ENCODE results near the gene RGS7.

RGS7 gene

DNA sequence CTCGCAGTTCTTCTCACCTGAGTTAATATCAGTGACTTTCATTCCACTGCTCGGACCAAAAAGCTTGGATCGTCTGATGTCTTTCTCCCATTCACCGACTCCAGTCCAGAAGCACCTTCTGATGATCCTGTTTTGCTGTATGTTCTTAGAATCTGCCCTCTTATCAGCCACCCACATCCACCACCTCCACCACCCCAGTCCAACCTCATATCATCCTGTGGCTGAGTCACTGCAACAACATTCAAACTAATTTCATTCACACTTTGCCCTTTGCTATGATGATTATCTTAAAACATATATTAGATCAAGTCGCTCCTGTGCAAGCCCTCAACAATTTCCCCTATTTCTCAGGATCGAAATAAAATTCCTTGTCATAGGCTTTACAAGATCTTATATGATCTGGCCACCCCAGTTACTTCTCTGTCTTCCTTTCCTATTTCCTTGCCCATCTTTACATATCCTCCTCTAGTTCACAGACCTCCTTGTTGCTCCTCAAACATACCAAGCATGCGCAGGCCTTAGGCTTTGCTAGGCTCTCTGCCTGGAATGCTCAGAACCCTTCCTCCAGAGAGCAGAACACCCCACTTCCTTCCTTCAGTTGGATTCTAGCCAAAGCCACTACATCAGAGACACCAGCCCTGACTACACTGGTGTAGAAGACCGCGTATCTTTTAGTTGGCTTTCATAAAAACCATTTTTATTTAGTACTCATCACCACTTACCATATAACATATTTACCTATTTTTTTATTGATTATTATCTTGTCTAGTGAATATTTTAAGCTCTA lies 409.4 kb downstream of the RGS7 start:
- TF ChIP-seq, protein P1, sequence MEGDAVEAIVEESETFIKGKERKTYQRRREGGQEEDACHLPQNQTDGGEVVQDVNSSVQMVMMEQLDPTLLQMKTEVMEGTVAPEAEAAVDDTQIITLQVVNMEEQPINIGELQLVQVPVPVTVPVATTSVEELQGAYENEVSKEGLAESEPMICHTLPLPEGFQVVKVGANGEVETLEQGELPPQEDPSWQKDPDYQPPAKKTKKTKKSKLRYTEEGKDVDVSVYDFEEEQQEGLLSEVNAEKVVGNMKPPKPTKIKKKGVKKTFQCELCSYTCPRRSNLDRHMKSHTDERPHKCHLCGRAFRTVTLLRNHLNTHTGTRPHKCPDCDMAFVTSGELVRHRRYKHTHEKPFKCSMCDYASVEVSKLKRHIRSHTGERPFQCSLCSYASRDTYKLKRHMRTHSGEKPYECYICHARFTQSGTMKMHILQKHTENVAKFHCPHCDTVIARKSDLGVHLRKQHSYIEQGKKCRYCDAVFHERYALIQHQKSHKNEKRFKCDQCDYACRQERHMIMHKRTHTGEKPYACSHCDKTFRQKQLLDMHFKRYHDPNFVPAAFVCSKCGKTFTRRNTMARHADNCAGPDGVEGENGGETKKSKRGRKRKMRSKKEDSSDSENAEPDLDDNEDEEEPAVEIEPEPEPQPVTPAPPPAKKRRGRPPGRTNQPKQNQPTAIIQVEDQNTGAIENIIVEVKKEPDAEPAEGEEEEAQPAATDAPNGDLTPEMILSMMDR (IDR thresholded peaks at IDR 0.05), result no peak

DNA sequence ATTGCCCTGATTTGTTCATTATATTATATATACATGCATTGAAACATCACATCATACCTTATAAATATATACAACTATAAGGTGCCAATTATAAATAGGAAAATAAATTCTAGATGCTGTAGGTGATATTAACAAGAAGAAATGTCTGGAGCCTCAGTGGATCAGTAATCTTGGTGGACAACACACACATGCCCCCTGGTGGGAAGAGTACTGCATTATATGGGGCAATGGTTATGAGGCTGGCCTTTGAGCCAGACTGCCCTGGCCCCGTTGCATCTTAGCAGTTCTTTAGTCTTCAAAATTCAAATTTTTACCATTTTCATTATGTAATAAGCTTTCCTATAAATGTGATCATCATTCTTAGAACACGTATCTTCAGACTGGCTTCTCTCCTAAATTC lies 410.1 kb downstream of the RGS7 start:
- TF ChIP-seq, protein P1 (IDR thresholded peaks at IDR 0.05), result peak; percentile 51

DNA sequence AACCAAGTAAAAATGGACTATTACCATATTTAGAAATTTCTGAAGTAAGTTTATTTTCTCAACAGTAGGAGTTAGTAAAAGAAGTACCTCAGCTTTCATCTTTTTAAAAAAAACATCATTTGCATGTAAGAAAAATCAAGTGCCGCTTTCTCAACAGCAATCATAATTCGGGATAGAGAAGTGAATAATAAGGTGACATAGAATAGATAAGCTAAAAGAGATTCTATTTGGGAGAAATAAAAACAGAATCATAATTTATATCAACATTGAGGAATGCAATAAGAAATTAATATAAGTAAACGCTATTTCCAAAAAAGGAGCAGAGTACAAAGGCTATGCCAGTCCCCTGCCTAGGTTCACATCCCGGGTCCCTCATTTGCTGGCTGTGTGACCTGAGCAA lies 414.1 kb downstream of the RGS7 start:
- TF ChIP-seq, protein P1 (IDR thresholded peaks at IDR 0.05), result no peak

DNA sequence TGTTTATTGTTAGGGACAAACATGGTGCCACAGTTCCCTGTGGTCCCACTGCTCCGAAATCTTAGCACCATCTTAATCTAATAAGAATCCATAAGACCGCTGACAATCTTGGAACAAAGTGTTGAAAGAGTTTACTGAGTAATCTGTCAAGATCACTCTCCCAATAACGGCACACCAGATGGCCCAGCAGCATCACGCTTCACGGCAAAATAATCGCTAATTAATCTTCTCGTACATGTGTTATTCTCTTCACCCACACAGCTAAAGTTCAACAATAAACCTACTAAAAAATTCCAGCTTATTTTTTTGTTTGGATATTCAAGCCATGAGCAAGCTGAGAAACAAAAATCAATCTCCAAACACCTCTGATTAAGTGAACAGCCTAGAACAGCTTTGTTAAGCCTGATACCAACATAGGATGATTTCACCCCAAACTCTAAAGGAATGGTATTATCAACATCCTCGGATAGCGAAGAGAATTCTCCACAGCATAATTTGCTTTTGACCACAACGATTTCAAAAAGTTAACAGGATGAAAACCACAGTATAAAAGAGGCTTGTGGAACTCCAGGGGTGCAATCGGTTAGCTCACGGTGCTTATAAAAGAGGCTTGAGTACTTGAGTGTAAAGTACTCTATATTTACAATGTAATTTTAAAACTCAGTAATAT lies 415.2 kb downstream of the RGS7 start:
- TF ChIP-seq, protein P1 (IDR thresholded peaks at IDR 0.05), result no peak

DNA sequence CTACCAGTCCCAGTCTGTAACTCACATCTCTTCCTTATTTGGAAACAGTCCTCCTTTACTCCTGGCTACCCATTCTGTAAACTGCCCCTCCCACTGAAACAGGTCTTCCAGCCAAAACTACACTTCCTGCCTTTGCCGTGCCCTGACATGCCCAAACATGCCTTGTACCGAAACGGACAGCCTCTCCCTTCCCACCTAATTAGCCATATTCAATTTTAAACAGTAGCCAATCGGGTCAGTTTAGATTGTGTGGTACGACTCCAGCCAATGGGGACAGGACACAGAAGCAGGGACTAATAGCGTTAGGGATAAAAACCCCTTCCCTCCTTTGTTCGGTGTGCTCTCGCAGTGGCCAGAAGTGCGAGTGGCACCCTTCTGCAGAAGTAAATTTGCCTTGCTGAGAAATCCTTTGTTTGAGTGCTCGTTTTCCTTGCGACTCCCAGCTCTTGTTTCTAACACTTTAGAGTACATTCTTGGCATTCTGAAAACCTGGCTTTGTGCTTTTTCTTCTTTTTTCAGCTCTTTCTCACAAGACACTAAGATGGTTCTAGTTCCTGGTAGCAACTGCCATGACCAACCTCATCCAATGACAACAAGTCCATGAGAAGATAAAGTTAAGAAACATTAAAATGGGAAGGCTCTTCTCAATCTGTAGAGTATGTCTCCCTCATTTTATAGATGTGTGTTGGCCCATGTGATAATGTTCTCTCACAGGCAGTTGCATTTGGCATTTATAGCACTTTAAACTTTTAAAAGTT lies 419.9 kb downstream of the RGS7 start:
- TF ChIP-seq, protein P1 (IDR thresholded peaks at IDR 0.05), result no peak

DNA sequence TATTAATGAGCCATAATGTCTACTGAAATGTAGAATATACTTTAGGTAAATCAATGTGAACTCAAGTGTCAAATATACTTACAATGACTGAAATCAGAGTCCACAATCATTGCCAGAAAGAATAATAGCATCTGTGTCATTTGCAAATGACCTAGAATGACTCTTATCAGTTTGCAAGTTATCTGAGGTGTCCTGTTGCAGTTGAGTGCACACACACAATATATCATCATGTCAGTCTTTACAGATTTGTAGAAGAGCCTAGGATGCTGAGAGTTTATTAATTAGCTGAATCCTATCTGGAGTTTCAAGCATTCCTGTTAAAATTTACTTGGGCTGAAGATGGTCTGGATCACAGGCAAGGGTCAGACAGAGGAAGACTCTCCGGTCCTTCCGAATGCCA lies 421.1 kb downstream of the RGS7 start:
- TF ChIP-seq, protein P1 (IDR thresholded peaks at IDR 0.05), result no peak

DNA sequence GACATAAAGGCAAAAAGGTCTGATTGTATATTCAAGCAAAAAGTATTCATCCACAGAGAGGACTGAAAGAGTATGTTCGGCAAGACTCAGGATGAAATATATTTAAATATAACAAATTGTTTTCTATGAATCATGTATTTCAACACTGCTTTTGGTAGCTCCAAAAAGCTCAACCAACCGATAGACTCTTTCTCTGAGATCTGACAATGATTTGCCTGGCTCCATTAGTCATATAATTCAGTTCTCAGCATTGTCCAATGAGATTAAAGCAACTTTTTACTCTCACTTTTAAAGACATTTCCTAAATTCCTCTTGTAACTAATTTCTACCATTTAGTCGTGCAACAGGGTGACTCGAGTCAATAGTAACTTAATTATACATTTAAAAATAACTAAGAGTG lies 426.0 kb downstream of the RGS7 start:
- TF ChIP-seq, protein P1 (IDR thresholded peaks at IDR 0.05), result no peak
